ENCODE results near the gene GRAMD2B. TPM values are rescaled to one million over a fixed set of nuclear protein-coding genes. Genes with fewer than 3 reads are reported as not detected.

Gene GRAMD2B
- total and polyA plus RNA-seq, 2 donors = 14.8 to 38.4 TPM

DNA sequence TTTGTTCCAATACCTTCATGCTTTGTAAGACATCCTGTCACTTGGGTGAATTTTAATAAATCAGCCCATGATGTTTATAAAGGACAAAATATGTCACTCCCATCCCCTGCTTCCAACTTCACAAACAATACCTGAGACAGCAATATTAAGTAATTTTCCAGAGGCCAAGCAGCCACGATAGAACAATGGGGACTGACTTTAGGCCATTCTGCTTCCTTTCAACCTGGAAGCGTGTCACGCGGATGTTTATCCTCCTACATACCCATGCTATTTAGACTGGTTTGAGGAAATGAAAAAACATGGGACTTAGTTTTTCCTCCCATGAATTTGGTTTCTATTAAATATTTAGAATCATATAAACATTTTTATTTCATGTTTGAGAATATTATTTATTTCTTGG is 82.9 kb downstream of the GRAMD2B start:
- H3K36me3 ChIP-seq (ENCODE audit: control insufficient read depth in 2 of 2, insufficient read depth in 2 of 2, low read length in 1 of 2) = no peaks in the 10 kb centered on the region
- DNase-seq (ENCODE audit: low read depth in 6 of 9, low spot score in 9 of 9) = no peak
- no peak overlapping the region for H3K4me3 ChIP-seq (ENCODE audit: low read length in 2 of 2)
- H3K9me3 ChIP-seq (ENCODE audit: control insufficient read depth in 2 of 2, insufficient read depth in 1 of 2, low read length in 1 of 2) = no peaks in the 10 kb centered on the region
- no peak overlapping the region for H3K27ac ChIP-seq (ENCODE audit: low read depth in 1 of 2, low read length in 1 of 2)
- H3K27me3 ChIP-seq (ENCODE audit: control insufficient read depth in 2 of 2, insufficient read depth in 1 of 2, low read length in 1 of 2) = no peaks in the 10 kb centered on the region
- peaks cover 15 to 22% of the 10 kb centered on the region in 2 donors for H3K4me1 ChIP-seq (ENCODE audit: control insufficient read depth in 2 of 2, insufficient read depth in 2 of 2, low read length in 2 of 2)
- WGBS = 96% methylated on average over 4 of the region's 4 CpGs

DNA sequence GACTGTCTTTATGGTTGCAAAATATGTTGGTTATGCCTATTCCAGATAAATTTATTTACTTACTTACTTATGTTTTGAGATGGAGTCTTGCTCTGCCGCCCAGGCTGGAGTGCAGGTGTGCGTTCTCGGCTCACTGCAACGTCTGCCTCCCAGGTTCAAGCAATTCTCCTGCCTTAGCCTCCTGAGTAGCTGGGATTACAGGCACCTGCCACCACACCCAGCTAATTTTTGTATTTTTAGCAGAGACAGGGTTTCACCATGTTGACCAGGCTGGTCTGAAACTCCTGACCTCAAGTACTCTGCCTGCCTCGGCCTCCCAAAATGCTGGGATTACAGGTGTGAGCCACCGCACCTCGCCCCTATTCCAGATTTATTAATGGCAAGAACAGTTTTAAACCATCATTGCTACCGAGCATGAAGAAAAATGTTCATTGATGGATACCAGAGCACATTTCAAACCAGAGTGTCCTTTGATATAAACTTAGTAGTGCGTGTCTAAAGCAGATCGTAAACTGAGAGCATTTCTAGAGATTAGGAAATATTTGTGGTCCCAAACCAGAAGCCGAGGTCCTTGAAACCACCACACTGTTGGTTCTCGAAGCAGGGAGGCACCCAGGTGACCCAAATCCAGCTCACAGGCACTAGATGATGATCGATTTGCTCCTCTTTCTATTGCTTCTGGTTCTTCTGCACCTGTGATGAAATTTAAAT is 85.2 kb downstream of the GRAMD2B start:
- DNase-seq (ENCODE audit: low read depth in 6 of 9, low spot score in 9 of 9) = peak in 1 of 9 donors; percentile 10
- H3K4me3 ChIP-seq (ENCODE audit: low read length in 2 of 2) = peak overlapping the region in 1 of 2 donors; percentile 41
- peak overlapping the region; percentile 65 to 99 for H3K27ac ChIP-seq (ENCODE audit: low read depth in 1 of 2, low read length in 1 of 2)
- peaks cover 15 to 20% of the 10 kb centered on the region in 2 donors for H3K4me1 ChIP-seq (ENCODE audit: control insufficient read depth in 2 of 2, insufficient read depth in 2 of 2, low read length in 2 of 2)
- WGBS = 90% methylated on average over 13 of the region's 13 CpGs
- no peaks in the 10 kb centered on the region for H3K27me3 ChIP-seq (ENCODE audit: control insufficient read depth in 2 of 2, insufficient read depth in 1 of 2, low read length in 1 of 2)
- H3K9me3 ChIP-seq (ENCODE audit: control insufficient read depth in 2 of 2, insufficient read depth in 1 of 2, low read length in 1 of 2) = no peaks in the 10 kb centered on the region
- H3K36me3 ChIP-seq (ENCODE audit: control insufficient read depth in 2 of 2, insufficient read depth in 2 of 2, low read length in 1 of 2) = no peaks in the 10 kb centered on the region

DNA sequence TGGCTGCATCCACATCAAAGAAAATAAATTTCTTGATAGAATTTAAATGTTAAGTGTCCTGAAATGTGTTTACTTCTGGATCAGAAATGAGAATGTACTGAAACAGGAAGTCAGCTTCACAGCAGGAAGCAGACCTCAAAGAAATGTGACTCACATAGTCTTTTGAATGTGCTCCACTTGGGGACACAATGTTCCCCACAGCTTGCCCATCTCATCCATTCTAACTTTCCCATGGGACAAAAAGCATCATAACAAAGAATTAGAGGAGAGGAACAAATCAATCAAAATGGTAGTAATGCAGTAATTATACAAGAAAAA is 85.7 kb downstream of the GRAMD2B start:
- Histone ChIP-seq H3K36me3 (ENCODE audit: control insufficient read depth in 2 of 2, insufficient read depth in 2 of 2, low read length in 1 of 2) (no peaks in the 10 kb centered on the region), H3K4me1 (ENCODE audit: control insufficient read depth in 2 of 2, insufficient read depth in 2 of 2, low read length in 2 of 2) (peaks cover 15 to 18% of the 10 kb centered on the region in 2 donors), H3K4me3 (ENCODE audit: low read length in 2 of 2) (peak overlapping the region in 1 of 2 donors; percentile 41), H3K27ac (ENCODE audit: low read depth in 1 of 2, low read length in 1 of 2) (peak overlapping the region; percentile 65 to 99), H3K9me3 (ENCODE audit: control insufficient read depth in 2 of 2, insufficient read depth in 1 of 2, low read length in 1 of 2) (no peaks in the 10 kb centered on the region), H3K27me3 (ENCODE audit: control insufficient read depth in 2 of 2, insufficient read depth in 1 of 2, low read length in 1 of 2) (no peaks in the 10 kb centered on the region)
- peak in 7 of 9 donors; percentile 22 to 72 (median 36) for DNase-seq (ENCODE audit: low read depth in 6 of 9, low spot score in 9 of 9)

DNA sequence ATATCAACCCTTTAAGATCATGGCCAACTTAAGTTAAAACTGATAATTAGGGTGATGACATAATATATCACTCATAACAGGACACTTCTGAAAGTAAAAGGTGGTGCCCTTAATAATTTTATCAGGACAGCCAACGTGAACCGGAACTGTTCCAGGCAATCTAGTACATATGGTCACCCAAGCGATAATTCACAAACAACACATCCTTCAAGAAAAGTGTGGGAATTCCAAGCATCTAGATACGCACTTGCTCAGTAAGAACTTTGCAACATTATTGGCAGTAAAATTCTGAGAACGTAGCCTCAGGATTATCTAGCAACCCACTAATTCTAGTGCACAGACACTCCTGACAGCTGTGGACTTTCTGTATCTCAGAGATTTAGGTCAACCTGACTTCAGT is 86.1 kb downstream of the GRAMD2B start:
- peaks cover 15 to 18% of the 10 kb centered on the region in 2 donors for H3K4me1 ChIP-seq (ENCODE audit: control insufficient read depth in 2 of 2, insufficient read depth in 2 of 2, low read length in 2 of 2)
- WGBS = 97% methylated on average over 5 of the region's 5 CpGs
- H3K9me3 ChIP-seq (ENCODE audit: control insufficient read depth in 2 of 2, insufficient read depth in 1 of 2, low read length in 1 of 2) = no peaks in the 10 kb centered on the region
- H3K27ac ChIP-seq (ENCODE audit: low read depth in 1 of 2, low read length in 1 of 2) = peak overlapping the region in 1 of 2 donors; percentile 85
- H3K27me3 ChIP-seq (ENCODE audit: control insufficient read depth in 2 of 2, insufficient read depth in 1 of 2, low read length in 1 of 2) = no peaks in the 10 kb centered on the region
- no peak overlapping the region for H3K4me3 ChIP-seq (ENCODE audit: low read length in 2 of 2)
- no peak for DNase-seq (ENCODE audit: low read depth in 6 of 9, low spot score in 9 of 9)
- no peaks in the 10 kb centered on the region for H3K36me3 ChIP-seq (ENCODE audit: control insufficient read depth in 2 of 2, insufficient read depth in 2 of 2, low read length in 1 of 2)

DNA sequence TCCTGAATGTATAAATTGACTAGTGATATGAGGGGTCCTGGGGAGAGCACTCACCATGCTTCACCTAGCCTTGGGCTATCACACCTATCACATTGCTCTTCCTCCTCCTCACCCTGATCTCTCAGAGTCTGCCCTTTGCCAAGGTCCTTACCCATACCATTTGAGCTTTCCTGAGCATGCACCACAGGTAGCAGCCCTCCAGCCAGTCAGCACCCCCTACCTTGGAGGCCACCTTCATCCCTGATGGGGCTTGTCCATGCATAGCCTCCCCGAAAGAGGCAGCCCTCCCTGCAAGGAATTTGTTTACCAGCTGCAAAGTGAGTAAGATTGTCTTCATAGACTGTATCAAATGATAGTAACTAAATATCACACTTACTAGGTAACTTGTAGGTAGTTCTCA is 88.8 kb downstream of the GRAMD2B start:
- no peak for DNase-seq (ENCODE audit: low read depth in 6 of 9, low spot score in 9 of 9)
- WGBS = 89% methylated on average over 1 of the region's 1 CpG

DNA sequence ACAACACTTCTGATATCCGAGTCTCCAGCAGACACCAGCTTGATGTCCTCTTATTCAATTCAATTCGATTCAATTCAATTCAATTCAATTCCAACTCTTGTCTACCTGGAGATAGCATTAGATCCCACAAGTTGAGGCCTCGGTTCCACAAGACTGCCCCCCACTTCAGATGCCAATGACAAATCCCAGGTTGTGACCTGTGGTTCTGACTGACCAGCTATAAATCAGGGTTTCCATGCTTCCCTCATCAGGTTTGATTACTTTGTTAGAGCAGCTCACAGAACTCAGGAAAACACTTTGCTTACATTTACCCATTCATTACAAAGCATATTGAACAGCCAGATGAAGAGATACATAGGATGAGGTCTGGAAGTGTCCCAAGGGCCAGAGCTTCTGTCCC is 89.2 kb downstream of the GRAMD2B start:
- DNase-seq (ENCODE audit: low read depth in 6 of 9, low spot score in 9 of 9) = no peak
- Histone ChIP-seq H3K27me3 (ENCODE audit: control insufficient read depth in 2 of 2, insufficient read depth in 1 of 2, low read length in 1 of 2) (no peaks in the 10 kb centered on the region), H3K27ac (ENCODE audit: low read depth in 1 of 2, low read length in 1 of 2) (no peak overlapping the region), H3K4me1 (ENCODE audit: control insufficient read depth in 2 of 2, insufficient read depth in 2 of 2, low read length in 2 of 2) (peaks cover 15 to 18% of the 10 kb centered on the region in 2 donors), H3K4me3 (ENCODE audit: low read length in 2 of 2) (no peak overlapping the region), H3K9me3 (ENCODE audit: control insufficient read depth in 2 of 2, insufficient read depth in 1 of 2, low read length in 1 of 2) (no peaks in the 10 kb centered on the region), H3K36me3 (ENCODE audit: control insufficient read depth in 2 of 2, insufficient read depth in 2 of 2, low read length in 1 of 2) (no peaks in the 10 kb centered on the region)
- WGBS = 96% methylated on average over 3 of the region's 3 CpGs

More for the DNA sequence above, 88.8 kb downstream of the GRAMD2B start:
- Histone ChIP-seq H3K36me3 (ENCODE audit: control insufficient read depth in 2 of 2, insufficient read depth in 2 of 2, low read length in 1 of 2) (no peaks in the 10 kb centered on the region), H3K4me1 (ENCODE audit: control insufficient read depth in 2 of 2, insufficient read depth in 2 of 2, low read length in 2 of 2) (peaks cover 15 to 18% of the 10 kb centered on the region in 2 donors), H3K27me3 (ENCODE audit: control insufficient read depth in 2 of 2, insufficient read depth in 1 of 2, low read length in 1 of 2) (no peaks in the 10 kb centered on the region), H3K9me3 (ENCODE audit: control insufficient read depth in 2 of 2, insufficient read depth in 1 of 2, low read length in 1 of 2) (no peaks in the 10 kb centered on the region), H3K27ac (ENCODE audit: low read depth in 1 of 2, low read length in 1 of 2) (no peak overlapping the region), H3K4me3 (ENCODE audit: low read length in 2 of 2) (no peak overlapping the region)

DNA sequence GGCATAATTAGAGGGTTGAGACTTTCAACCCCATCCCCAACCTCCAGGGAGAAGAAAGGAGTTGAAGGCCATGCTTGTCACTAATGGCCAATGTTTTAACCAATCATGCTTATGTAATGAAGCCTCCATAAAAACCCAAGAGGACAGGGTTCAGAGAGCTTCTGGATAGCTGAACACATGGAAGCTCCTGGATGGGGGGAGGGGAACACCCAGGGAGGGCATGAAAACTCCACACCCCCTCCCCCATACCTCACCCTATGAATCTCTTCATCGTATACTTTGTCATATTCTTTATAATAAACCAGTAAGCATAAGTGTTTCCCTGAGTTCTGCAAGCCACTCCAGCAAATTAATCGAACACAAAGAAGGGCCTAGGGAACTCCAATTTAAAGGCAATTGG is 90.1 kb downstream of the GRAMD2B start:
- WGBS = 97% methylated on average over 2 of the region's 2 CpGs
- no peak for DNase-seq (ENCODE audit: low read depth in 6 of 9, low spot score in 9 of 9)
- peak overlapping the region in 1 of 2 donors; percentile 4 for H3K27ac ChIP-seq (ENCODE audit: low read depth in 1 of 2, low read length in 1 of 2)
- no peak overlapping the region for H3K4me3 ChIP-seq (ENCODE audit: low read length in 2 of 2)
- no peaks in the 10 kb centered on the region for H3K9me3 ChIP-seq (ENCODE audit: control insufficient read depth in 2 of 2, insufficient read depth in 1 of 2, low read length in 1 of 2)
- no peaks in the 10 kb centered on the region for H3K36me3 ChIP-seq (ENCODE audit: control insufficient read depth in 2 of 2, insufficient read depth in 2 of 2, low read length in 1 of 2)
- H3K27me3 ChIP-seq (ENCODE audit: control insufficient read depth in 2 of 2, insufficient read depth in 1 of 2, low read length in 1 of 2) = no peaks in the 10 kb centered on the region
- H3K4me1 ChIP-seq (ENCODE audit: control insufficient read depth in 2 of 2, insufficient read depth in 2 of 2, low read length in 2 of 2) = peaks cover 9 to 12% of the 10 kb centered on the region in 2 donors

DNA sequence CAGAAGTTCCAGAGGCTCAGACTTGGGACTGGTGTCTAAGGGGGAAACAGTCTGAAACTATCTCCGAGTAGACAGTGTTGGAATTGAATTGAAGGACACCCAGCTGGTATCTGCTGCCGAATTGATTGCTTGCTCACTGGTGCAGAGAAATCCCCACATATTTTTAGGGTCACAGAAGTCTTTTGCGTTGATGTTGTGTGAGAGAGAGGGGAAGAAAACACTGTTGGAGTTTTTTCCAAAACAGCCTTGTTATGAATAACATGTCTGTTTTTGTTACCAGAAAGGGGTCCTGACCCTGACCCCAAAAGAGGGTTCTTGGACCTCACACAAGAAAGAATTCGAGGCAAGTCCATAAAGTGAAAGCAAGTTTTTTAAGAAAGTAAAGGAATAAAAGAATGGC is 90.5 kb downstream of the GRAMD2B start:
- DNase-seq (ENCODE audit: low read depth in 6 of 9, low spot score in 9 of 9) = no peak
- H3K9me3 ChIP-seq (ENCODE audit: control insufficient read depth in 2 of 2, insufficient read depth in 1 of 2, low read length in 1 of 2) = no peaks in the 10 kb centered on the region
- no peaks in the 10 kb centered on the region for H3K27me3 ChIP-seq (ENCODE audit: control insufficient read depth in 2 of 2, insufficient read depth in 1 of 2, low read length in 1 of 2)
- no peak overlapping the region for H3K4me3 ChIP-seq (ENCODE audit: low read length in 2 of 2)
- WGBS = 98% methylated on average over 4 of the region's 4 CpGs
- H3K36me3 ChIP-seq (ENCODE audit: control insufficient read depth in 2 of 2, insufficient read depth in 2 of 2, low read length in 1 of 2) = no peaks in the 10 kb centered on the region
- peak overlapping the region in 1 of 2 donors; percentile 18 for H3K27ac ChIP-seq (ENCODE audit: low read depth in 1 of 2, low read length in 1 of 2)
- peaks cover 5 to 8% of the 10 kb centered on the region in 2 donors for H3K4me1 ChIP-seq (ENCODE audit: control insufficient read depth in 2 of 2, insufficient read depth in 2 of 2, low read length in 2 of 2)

DNA sequence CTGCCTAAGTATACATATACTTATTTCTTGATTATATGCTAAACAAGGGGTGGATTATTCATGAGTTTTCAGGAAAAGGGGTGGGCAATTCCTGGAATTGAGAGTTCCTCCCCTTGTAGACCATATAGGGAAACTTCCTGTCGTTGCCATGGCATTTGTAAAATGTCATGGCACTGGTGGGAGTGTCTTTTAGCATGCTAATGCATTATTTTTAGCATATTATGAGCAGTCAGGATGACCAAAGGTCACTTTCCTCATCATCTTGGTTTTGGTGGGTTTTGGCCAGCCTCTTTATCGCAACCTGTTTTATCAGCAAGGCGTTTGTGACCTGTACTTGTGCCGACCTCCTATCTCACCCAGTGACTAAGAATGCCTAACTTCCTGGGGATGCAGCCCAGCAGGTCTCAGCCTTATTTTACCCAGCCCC is 90.9 kb downstream of the GRAMD2B start:
- H3K4me3 ChIP-seq (ENCODE audit: low read length in 2 of 2) = no peak overlapping the region

More for the DNA sequence above, 90.9 kb downstream of the GRAMD2B start:
- Histone ChIP-seq H3K27me3 (ENCODE audit: control insufficient read depth in 2 of 2, insufficient read depth in 1 of 2, low read length in 1 of 2) (no peaks in the 10 kb centered on the region), H3K27ac (ENCODE audit: low read depth in 1 of 2, low read length in 1 of 2) (no peak overlapping the region), H3K4me1 (ENCODE audit: control insufficient read depth in 2 of 2, insufficient read depth in 2 of 2, low read length in 2 of 2) (peaks cover 5% of the 10 kb centered on the region in 2 donors), H3K36me3 (ENCODE audit: control insufficient read depth in 2 of 2, insufficient read depth in 2 of 2, low read length in 1 of 2) (no peaks in the 10 kb centered on the region), H3K9me3 (ENCODE audit: control insufficient read depth in 2 of 2, insufficient read depth in 1 of 2, low read length in 1 of 2) (no peaks in the 10 kb centered on the region)
- no peak for DNase-seq (ENCODE audit: low read depth in 6 of 9, low spot score in 9 of 9)
- WGBS = 96% methylated on average over 4 of the region's 4 CpGs
